Activated T-helper 2 cell treated with anti-CD3 and anti-CD28 coated beads, Interferon-gamma antibody, Interleukin-2, Interleukin-4, amounts not matched to agents 10 μg/mL and 5 μg/mL and 100 μg/mL, durations not matched to agents 14 hours and 24 hours and 36 hours (primary cell): ENCODE data around the gene IL12RB2. TPM values are rescaled to one million over a fixed set of nuclear protein-coding genes. Genes with fewer than 3 reads are reported as not detected.
A peak's percentile ranks its signal among the peaks of the same experiment; 100 is the strongest.
"Not testable (repeated sequence)": the region's sequence is repeated elsewhere in the genome, so short reads cannot be mapped to it uniquely, and the experiment has no call there.

Source experiments
- DNase-seq: peaks from one replicate; pipeline ENCODE4 v3.0.0; 2021; ENCODE audit warnings: low spot score
- H3K27ac Mint-ChIP-seq: one replicate; pipeline ENCODE4 v1.8.0; 2021; ENCODE audit warnings: mixed read lengths
- H3K27me3 Mint-ChIP-seq: one replicate; pipeline ENCODE4 v1.8.0; 2021; ENCODE audit warnings: low read depth, mixed read lengths
- H3K36me3 Mint-ChIP-seq: one replicate; pipeline ENCODE4 v1.8.0; 2021; ENCODE audit warnings: low read depth, mixed read lengths
- H3K4me1 Mint-ChIP-seq: one replicate; pipeline ENCODE4 v1.8.0; 2021; ENCODE audit warnings: low read depth, mixed read lengths
- H3K4me3 Mint-ChIP-seq: one replicate; pipeline ENCODE4 v1.8.0; 2021; ENCODE audit warnings: low read depth, mild to moderate bottlenecking, moderate library complexity, mixed read lengths
- H3K9me3 Mint-ChIP-seq: one replicate; pipeline ENCODE4 v1.8.0; 2021; ENCODE audit warnings: mixed read lengths
- intact Hi-C: fragments of 100-400 bp; cut with micrococcal nuclease; formaldehyde crosslinking; loops from one replicate; pipeline ENCODE4 v1.15.1; 2023
- total RNA-seq: library from RNA; stranded (reverse); gene quantifications from 2 replicates; pipeline ENCODE4 v1.2.3, GENCODE V29; 2022

The IL12RB2 gene
- total RNA-seq, 1 donor from 2014 or later: 108 TPM

DNA sequence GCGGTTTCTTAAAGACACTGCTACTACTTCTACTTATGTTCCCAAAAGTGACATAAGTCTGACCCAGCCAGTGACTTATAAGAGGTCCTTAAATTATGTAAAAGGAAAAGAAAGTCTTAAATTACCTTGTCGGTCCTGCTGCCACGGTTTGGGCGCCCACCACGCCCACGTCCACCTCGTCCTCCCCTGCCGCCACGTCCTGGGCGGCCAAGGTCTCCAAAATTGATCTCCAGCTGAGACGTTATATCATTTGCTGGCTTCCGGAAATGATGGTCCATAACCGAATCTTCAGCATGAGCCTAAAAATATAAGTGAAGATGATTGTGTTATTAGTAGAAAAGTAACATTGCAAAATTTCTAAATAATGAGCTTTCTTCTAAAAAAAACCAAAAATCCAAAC is 107.4 kb downstream of the IL12RB2 start:
- no peaks in the 10 kb centered on the region for H3K27me3 Mint-ChIP-seq
- no peak overlapping the region for H3K27ac Mint-ChIP-seq
- intact Hi-C loops: no loop called here
- DNase-seq: no peak
- H3K9me3 Mint-ChIP-seq: no peaks in the 10 kb centered on the region
- H3K4me3 Mint-ChIP-seq: no peak overlapping the region
- H3K4me1 Mint-ChIP-seq: peaks cover 32% of the 10 kb centered on the region
- peaks cover 89% of the 10 kb centered on the region for H3K36me3 Mint-ChIP-seq

DNA sequence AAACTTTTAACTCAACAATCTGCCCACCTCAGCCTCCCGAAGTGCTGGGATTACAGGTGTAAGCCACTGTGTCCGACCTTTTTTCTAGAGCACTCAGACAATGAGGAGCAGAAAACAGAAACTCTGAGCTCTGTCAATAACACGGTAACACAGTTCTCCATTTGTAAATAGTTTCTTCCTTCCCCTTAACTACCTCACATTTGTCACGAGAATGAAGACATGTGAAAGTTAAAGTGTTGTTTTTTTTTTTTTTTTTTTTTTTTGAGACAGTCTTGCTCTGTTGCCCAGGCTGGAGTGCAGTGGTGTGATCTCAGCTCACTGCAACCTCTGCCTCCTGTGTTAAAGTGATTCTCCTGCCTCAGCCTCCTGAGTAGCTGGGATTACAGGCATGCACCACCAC is 110.1 kb downstream of the IL12RB2 start:
- DNase-seq, H3K27me3 Mint-ChIP-seq, H3K27ac Mint-ChIP-seq, H3K9me3 Mint-ChIP-seq, intact Hi-C loops, H3K4me3 Mint-ChIP-seq: not testable (repeated sequence)
- peaks cover 94% of the 10 kb centered on the region for H3K36me3 Mint-ChIP-seq
- peaks cover 45% of the 10 kb centered on the region for H3K4me1 Mint-ChIP-seq

DNA sequence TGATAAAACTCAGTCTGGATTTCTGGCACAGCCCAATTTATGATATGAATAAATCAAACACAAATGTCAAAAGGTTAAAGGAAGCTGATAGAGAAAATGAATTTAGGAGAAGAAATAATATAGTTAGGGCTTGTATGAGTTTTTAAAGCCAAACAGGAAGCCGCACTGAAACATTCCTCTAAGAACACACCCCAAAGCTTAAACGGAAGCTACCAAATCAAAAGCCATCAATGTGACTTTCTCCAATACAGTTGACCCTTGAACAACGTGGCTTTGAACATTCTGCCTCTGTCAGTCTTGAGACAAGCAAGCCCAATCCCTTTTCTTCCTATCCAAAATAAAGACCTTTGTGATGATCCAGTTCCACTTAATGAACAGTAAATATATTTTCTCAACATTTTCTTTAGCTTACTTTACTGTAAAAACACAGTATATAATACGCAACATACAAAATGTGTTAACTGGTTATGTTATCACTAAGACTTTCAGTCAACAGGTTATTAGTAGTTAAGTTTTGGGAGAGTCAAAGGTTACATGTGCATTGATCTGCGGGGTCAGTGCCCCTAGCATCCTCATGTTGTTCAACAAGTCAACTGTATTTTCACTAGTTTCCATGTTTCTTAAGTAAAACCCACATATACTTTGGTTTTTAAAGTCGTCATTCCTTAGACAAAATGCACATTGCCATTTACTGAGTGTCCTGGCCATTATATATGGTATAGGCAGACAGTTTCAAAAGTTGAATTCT is 111.3 kb downstream of the IL12RB2 start:
- Mint-ChIP-seq H3K4me1 (peaks cover 49% of the 10 kb centered on the region), H3K4me3 (no peak overlapping the region), H3K36me3 (peaks cover 98% of the 10 kb centered on the region), H3K27ac (no peak overlapping the region), H3K27me3 (no peaks in the 10 kb centered on the region), H3K9me3 (no peaks in the 10 kb centered on the region)
- intact Hi-C loops: no loop called here
- DNase-seq: no peak

DNA sequence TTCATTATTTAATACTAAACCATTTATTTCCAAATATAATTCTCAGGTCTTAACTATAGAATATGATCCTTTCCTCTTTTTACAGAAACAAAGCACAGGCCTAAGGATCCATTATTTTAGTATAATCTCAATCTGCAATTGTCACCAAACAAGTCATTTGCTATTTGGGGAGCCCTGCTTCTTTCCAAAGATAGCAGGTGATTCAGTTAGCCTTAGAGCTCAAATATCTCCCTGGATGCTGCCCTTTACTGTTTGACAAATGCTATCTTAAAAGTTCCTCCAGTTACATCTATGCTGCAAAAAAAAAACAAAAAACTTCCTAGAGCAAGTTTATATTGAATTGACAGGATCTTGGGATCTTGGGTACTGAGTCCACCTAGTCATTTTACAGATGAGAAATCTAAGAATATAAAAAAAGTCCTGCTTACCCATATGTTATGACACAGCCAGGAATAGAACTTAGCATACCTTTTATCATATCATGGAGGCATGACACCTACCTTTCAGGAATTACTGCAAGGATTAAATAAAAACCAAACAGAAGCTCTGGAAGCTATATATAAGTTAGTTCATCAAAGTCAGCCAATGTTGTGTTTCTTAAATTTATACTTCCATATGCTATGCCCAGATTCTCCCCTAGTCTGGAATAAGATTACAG is 113.3 kb downstream of the IL12RB2 start:
- Mint-ChIP-seq H3K27ac (no peak overlapping the region), H3K9me3 (no peaks in the 10 kb centered on the region), H3K36me3 (peaks cover 98% of the 10 kb centered on the region), H3K27me3 (no peaks in the 10 kb centered on the region), H3K4me3 (no peak overlapping the region), H3K4me1 (peaks cover 53% of the 10 kb centered on the region)
- DNase-seq: no peak
- intact Hi-C loops: loop anchor here (10.0 kb wide), 1 partner anchor 186 kb away; no protein-coding TSS in a partner anchor

DNA sequence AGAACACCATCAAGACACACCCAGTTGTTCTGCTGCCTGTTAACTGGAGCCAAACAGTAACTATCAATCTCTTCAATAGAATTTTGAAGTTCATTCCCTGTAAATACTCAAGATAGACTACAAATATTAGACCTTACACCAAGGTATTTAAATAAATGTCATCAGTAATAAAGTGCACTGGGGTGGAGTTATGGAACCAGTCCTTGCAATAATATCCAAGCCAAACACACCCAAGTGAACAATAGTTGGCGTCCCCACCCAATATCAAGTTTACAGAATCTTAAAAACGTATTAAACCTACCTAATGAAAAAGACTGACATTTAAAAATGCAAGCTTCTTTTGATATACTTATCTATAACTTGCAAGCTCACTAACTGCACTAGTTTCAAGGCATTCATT is 119.8 kb downstream of the IL12RB2 start:
- peak overlapping the region; percentile 95 for H3K27ac Mint-ChIP-seq
- H3K27me3 Mint-ChIP-seq: no peaks in the 10 kb centered on the region
- H3K4me1 Mint-ChIP-seq: peaks cover 48% of the 10 kb centered on the region
- peaks cover 78% of the 10 kb centered on the region for H3K36me3 Mint-ChIP-seq
- DNase-seq: no peak
- no peaks in the 10 kb centered on the region for H3K9me3 Mint-ChIP-seq
- peak overlapping the region; percentile 87 for H3K4me3 Mint-ChIP-seq
- intact Hi-C loops: loop anchor here (2.0 to 10.0 kb wide), 2 partner anchors 17 to 193 kb away; no protein-coding TSS in a partner anchor

DNA sequence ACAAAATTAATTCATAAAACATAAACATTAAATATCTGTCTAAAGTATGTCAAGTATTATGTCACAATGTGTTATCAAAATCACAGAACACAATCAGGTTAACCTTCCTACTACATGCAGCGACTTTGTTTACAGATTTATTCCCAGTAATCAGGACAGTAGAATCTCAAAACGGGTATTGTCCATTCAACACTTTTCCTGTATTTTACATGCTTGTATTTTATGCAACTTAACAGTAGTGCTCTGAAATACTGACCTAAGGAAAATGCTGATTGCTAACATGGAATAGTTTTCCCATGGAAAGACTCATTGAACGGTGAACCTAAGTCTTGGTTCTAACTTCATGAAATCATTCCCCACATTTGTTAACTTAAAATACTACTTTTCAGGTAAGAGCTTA is 120.3 kb downstream of the IL12RB2 start:
- peaks cover 49% of the 10 kb centered on the region for H3K4me1 Mint-ChIP-seq
- H3K27ac Mint-ChIP-seq: peak overlapping the region; percentile 95
- H3K9me3 Mint-ChIP-seq: no peaks in the 10 kb centered on the region
- intact Hi-C loops: loop anchor here (2.0 to 10.0 kb wide), 3 partner anchors 17 to 193 kb away; no protein-coding TSS in a partner anchor
- no peak for DNase-seq
- peaks cover 74% of the 10 kb centered on the region for H3K36me3 Mint-ChIP-seq
- H3K4me3 Mint-ChIP-seq: peak overlapping the region; percentile 87
- no peaks in the 10 kb centered on the region for H3K27me3 Mint-ChIP-seq

DNA sequence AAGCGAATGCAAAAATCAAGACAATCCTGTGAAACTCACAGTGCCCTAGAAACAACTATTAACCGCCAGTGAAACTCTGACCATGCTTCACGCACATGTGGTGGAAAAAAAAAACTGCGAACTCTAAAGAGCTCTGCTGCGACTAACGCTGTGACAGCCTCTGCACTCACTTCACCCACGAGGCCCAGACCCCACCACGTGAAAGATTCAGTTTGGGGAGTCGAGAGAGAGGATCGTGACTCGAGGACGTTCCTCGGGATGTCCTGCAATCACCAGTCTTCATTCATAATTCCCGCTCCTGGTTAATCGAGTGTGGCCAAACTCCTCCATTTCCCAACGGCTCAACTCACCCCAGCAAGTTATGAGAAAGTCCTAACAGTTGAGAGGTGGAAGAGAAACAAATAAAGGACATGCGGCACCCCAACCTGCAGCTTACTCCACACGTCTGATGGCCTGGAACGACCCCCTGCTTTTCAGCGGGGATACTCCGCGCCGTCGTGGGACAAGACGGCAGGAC is 121.4 kb downstream of the IL12RB2 start:
- DNase-seq: peak; percentile 20
- Mint-ChIP-seq H3K36me3 (peaks cover 62% of the 10 kb centered on the region), H3K4me3 (peak overlapping the region; percentile 87), H3K27ac (peak overlapping the region; percentile 95), H3K4me1 (peaks cover 55% of the 10 kb centered on the region), H3K27me3 (no peaks in the 10 kb centered on the region), H3K9me3 (no peaks in the 10 kb centered on the region)
- intact Hi-C loops: loop anchor here (2.0 to 10.0 kb wide), 2 partner anchors 28 to 194 kb away; no protein-coding TSS in a partner anchor

DNA sequence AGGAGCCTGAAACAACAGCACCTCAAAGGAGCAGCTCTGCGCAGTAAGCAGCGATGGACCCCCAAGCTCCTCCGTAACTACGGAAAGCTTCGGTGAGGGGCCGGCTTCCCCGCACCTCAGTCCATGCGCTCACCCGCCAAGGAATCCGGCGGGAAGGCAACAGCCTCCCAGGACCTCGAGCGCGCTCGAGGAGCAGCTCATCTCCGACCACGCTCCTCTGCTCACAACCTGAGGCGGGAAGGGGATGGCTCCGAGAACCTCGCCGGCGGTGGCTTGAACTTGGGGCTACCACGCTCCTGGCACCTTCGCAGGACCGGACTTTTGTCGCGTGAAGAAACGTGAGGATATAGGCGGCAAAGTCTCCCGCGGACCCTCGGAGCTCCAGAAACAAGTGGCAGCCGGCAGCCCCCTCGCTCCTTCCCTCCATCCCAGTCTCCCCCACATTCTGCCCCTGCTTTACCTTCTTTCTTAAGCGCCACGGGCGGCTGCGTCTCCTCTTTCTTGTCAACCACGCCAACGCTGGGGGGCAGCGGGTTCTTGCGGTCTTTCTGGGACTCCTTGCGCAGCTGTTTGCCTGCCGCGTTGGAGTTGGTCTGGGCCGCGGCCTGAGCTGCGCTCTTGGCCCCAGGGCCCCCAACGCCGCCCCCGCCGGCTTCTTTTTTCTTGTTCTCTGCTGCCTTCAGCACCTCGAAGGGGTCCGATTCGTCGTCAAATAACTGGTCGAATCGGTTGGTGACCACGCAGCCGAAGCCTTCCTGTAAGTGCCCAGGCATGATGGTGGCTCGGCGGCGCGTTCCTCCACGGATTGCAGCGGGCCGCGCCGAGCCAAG is 122.1 kb downstream of the IL12RB2 start:
- intact Hi-C loops: loop anchor here (2.0 to 10.0 kb wide), 5 partner anchors 29 to 255 kb away; partner anchors contain the start of gene GADD45A
- Mint-ChIP-seq H3K27ac (peak overlapping the region; percentile 95), H3K9me3 (no peaks in the 10 kb centered on the region), H3K4me3 (peak overlapping the region; percentile 87), H3K36me3 (peaks cover 56% of the 10 kb centered on the region), H3K4me1 (peaks cover 54% of the 10 kb centered on the region), H3K27me3 (no peaks in the 10 kb centered on the region)
- DNase-seq: peak; percentile 26

DNA sequence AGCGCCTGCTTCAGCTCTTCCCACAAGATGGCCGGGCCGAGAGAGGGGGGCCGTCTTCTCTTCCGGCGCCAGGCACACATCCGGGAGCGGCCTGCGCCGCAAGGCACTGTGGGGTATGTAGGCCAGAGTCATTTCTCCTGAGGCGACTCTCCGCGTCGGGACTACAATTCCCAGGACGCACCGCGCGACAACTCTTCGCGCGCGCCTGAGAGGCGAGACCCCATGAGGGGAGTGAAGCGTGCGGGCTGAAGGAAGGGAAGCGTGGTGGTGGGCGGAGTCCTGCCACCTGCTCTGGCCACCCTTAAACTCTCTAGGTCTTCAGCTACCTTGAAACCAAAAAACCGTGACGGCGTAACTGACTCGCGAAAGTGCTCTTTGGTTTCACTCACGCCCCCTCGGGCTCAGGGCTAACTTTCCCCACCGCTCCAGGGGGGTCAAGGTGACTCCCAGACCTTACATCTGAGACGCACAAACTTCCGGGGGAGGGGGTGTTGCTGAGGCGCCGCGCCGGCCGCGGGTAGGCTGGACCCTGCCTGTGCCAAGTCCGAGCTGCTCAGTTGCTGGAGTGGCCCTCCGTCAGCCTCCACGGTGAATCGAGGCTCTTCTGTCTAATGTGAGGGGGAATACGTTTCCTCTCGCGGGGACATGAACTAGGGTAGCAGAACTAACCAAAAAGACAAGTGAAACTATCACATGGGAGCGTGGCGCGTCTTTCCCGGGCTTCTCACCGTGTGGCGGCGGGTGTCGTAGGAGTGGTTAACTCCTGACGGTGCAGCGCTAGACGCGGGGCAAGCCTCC is 122.9 kb downstream of the IL12RB2 start, which contains the start of gene SERBP1:
SERBP1 (minus strand) TSS at position 45 of the 798 bp plus-strand sequence. CDS start 102 bp downstream, outside the sequence.
- Mint-ChIP-seq H3K9me3 (no peaks in the 10 kb centered on the region), H3K27me3 (no peaks in the 10 kb centered on the region), H3K27ac (peak within 1 kb of the TSS; percentile 95), H3K36me3 (peaks cover 47% of the 10 kb centered on the region), H3K4me3 (peak within 1 kb of the TSS; percentile 87), H3K4me1 (peaks cover 48% of the 10 kb centered on the region)
- DNase-seq: peak; percentile 95
- intact Hi-C loops: loop anchor here (2.0 kb wide), 3 partner anchors 70 to 254 kb away; partner anchors contain the start of gene GADD45A

DNA sequence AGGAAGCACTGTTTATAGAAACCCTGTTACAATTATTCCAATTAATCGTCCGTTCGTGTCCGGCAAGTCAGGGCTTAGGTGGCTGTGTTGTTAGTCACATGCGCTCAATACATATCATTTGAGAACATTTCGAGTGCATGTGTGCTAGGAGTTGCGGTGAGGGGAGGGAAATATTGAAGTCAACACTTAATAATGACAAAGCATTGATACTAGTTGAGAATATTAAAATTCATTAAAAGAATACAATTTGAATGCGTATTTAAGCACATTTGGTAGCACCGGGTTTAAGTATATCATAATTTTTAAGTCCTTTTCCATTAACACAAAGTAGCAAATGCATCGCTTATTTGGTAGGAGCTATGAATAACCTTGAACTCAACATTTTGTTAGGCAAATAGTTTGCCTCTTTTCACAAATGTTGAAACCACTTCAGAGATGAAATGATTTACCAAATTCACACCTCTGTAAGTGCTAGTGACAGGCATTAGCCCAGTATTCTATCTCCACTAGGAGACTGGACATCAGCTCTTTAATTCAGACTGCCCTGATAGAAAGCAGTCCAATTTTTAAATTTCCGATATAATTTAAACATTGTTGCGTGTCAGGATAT is 123.6 kb downstream of the IL12RB2 start:
- intact Hi-C loops: loop anchor here (2.0 kb wide), 3 partner anchors 70 to 254 kb away; partner anchors contain the start of gene GADD45A
- H3K36me3 Mint-ChIP-seq: peaks cover 40% of the 10 kb centered on the region
- peak overlapping the region; percentile 87 for H3K4me3 Mint-ChIP-seq
- H3K27ac Mint-ChIP-seq: peak overlapping the region; percentile 95
- no peaks in the 10 kb centered on the region for H3K27me3 Mint-ChIP-seq
- DNase-seq: no peak
- H3K9me3 Mint-ChIP-seq: no peaks in the 10 kb centered on the region
- H3K4me1 Mint-ChIP-seq: peaks cover 42% of the 10 kb centered on the region

DNA sequence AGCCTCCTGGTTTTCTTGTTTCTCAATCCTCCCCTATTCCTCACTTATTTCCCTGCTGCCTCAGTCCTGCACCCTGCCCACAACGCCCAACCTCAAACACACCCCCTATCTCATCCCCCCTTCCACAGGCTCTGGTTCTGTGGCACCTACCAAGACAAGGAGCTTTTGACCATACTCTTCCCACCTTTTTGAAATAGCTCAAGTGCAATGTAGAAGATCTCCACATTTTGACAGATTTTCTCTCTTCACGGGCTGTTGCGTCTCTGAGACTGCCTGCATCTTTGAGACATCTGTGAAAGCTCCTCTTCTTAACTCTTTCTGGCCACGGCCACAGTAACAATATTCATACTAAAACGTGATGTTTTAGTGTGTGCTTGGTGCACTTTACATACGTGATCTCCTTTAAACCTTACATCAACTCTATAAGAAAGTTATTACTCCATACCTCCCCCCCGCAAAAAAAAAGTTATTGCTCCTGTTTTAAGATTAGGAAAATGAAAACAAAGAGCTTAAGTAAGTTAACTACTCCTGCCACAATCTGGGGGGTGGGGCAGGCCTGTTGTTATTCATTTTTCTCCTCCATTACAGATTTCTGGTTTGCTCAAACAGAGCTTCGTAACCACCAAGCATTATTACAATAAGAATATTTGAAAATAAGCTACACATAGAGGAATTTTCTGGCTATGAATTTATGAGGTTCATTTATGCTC is 124.4 kb downstream of the IL12RB2 start:
- H3K4me1 Mint-ChIP-seq: peaks cover 39% of the 10 kb centered on the region
- H3K27ac Mint-ChIP-seq: peak overlapping the region; percentile 95
- H3K9me3 Mint-ChIP-seq: no peaks in the 10 kb centered on the region
- H3K27me3 Mint-ChIP-seq: no peaks in the 10 kb centered on the region
- peak overlapping the region; percentile 87 for H3K4me3 Mint-ChIP-seq
- intact Hi-C loops: loop anchor here (2.0 kb wide), 3 partner anchors 69 to 253 kb away; partner anchors contain the start of gene GADD45A
- no peak for DNase-seq
- H3K36me3 Mint-ChIP-seq: peaks cover 33% of the 10 kb centered on the region
